Sciatic nerve (tissue), 2 donors: Measurements from ENCODE around the gene SLC16A8. TPM values are rescaled to one million over a fixed set of nuclear protein-coding genes. Genes with fewer than 3 reads are reported as not detected.
A peak's percentile ranks its signal among the peaks of the same experiment; 100 is the strongest.

Experiments
- ATAC-seq: fragments of 200-7000 bp; cut with Tn5 transposase; one replicate; pipeline ENCODE4 v1.9.1; 2020; ENCODE audit warnings: mild to moderate bottlenecking, moderate library complexity
- DNase-seq: peaks from one replicate; pipeline ENCODE4 v3.0.0-alpha.2; 2020; ENCODE audit warnings: low spot score
- intact Hi-C: fragments of 100-400 bp; cut with DNase I; formaldehyde crosslinking; loops from one replicate; pipeline ENCODE4 v1.14.2; 2022
- total RNA-seq: library from RNA; stranded (reverse); fragmentation: NEBNext Ultra II Directional; extraction: Animal tissue kit (Norgen Biotek cat#: 25700); gene quantifications from one replicate; pipeline ENCODE4 v1.2.1, GENCODE V29; 2021
- donor health status: DM: no; HTN: no; CAD: no.
- donor health status: DM: no; HTN: no; CAD: no.

Gene SLC16A8
- total RNA-seq, 1 donor from 2014 or later: 1.7 TPM

DNA sequence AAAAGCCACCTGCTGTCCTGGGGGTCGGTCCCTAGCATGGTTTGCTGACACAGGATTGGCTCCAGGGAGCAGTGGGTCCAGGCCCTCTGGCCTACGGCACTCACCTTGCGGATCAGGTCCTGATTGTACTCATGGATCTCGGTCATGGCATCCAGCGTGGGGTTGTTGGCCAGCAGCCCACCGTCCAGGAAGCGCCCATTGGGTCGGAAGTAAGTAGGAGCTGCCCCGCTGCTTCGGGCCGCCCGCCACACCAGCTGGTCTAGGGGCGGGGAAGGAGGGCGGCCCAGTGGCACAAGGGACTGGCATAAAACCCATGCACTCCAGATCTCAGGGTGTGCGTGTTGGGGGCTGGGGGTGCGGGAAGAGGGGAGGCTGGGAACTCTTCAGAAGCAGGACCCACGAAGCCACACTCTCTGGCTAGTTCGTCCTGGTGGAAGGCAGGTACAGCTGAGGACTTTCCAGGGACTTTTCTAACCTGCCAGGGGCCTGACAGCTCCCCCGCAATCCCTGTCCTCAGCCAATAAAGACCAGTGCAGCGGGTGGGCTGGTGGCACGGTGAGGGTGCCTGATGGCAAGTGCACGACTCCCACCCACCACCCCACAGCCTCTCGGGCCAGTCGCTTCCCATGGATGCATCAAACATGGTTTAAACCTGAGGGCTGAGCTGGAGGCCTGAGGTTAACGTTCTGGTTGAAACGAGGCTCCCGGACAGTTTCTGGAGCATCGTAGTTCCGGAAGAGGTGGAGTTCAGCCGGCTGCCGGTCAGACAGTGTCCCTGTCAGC is 31.6 kb upstream of the SLC16A8 start:
- DNase-seq: no peak
- intact Hi-C loops: loop anchor here (10.0 kb wide), 1 partner anchor 49 kb away; no protein-coding TSS in a partner anchor
- no peak for ATAC-seq

DNA sequence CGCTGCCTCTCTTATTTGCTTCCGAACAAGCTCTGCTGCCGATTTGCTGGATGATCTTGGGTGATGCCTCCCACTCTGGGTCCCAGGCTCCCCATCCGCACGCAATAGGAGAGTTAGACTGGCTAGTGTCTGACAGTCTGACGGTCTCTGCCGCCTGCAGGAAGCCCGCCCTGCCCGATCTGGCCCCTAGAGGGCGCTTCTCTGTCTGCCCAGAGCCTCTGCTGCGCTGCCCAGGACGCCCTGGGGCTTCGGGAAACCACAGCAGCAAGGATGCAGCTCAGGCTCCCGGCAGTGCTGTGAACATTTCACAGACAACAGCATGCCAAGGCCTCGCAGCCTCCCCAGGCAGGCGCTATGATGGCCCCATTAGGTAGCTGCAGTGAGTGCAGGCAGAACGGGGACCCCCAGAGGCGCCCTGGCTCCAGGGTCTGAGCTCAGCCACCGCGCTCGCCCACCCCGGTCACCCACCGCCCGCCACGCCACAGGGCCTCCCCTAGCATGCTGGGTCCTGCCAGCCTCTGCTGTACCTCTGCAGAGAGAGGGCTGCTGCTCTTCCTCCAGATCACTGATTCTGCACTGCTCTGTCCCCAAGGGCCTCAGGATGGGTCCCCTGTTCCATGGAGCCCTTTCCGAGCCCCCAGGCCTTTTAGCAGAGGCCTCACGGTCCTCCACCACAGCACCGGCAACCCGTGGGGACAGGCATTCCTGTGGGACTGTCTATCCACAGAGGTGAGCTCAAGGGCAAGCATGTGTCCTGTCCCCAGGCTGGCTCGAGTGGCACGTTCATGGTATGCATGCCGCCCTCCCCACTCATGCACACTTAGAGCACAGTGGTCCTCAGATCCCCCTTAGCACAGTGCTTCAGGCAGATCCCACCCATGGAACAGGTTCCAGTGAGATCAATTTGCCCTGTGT is 30.8 kb upstream of the SLC16A8 start:
- DNase-seq: peak; percentile 93
- intact Hi-C loops: loop anchor here (10.0 kb wide), 1 partner anchor 50 kb away; no protein-coding TSS in a partner anchor
- peak; percentile 92 for ATAC-seq

DNA sequence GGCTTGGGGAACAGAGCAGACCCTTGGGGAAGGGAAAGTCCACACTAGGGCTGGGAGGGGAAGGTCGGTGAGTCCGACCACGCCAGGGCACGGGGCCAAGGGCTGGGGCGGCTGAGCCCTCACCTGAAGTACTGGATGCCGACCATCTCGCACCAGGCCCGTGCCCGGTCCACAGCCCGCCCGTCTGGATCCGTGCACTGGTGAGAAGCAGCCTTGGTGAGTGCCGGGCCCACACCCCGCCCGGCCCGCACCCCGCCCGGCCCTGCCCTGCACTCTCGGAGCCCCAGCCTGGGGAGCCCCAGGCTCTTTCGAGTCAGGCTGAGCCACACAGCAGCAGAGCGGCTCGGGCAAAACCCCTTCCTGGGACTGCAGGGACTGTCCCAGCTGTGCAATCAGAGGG is 28.4 kb upstream of the SLC16A8 start:
- DNase-seq (no peak), ATAC-seq (no peak)
- intact Hi-C loops: loop anchor here (10.0 kb wide), 1 partner anchor 52 kb away; no protein-coding TSS in a partner anchor

DNA sequence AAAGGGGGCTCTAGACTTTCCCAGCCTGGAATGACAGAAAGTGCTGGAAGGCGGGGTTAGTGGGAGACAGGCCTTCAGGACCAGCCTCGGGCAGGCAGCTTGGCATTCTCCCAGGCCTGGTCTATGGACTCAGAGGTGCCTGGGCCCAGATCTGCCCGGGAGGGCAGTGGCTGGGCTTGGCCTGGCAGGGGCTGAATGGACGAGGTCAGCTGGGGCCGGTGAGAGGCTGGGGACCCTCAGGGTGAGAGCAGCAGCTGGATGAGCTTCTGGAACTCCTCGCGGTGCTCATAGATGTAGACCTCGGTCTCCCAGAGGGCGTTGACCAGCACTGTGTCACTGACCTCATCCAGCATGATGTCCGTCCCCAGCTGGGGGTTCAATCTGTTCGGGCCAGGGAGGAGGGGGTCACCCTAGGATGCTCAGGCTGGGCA is 28.0 kb upstream of the SLC16A8 start:
- no peak for ATAC-seq
- intact Hi-C loops: loop anchor here (10.0 kb wide), 1 partner anchor 53 kb away; no protein-coding TSS in a partner anchor
- no peak for DNase-seq

DNA sequence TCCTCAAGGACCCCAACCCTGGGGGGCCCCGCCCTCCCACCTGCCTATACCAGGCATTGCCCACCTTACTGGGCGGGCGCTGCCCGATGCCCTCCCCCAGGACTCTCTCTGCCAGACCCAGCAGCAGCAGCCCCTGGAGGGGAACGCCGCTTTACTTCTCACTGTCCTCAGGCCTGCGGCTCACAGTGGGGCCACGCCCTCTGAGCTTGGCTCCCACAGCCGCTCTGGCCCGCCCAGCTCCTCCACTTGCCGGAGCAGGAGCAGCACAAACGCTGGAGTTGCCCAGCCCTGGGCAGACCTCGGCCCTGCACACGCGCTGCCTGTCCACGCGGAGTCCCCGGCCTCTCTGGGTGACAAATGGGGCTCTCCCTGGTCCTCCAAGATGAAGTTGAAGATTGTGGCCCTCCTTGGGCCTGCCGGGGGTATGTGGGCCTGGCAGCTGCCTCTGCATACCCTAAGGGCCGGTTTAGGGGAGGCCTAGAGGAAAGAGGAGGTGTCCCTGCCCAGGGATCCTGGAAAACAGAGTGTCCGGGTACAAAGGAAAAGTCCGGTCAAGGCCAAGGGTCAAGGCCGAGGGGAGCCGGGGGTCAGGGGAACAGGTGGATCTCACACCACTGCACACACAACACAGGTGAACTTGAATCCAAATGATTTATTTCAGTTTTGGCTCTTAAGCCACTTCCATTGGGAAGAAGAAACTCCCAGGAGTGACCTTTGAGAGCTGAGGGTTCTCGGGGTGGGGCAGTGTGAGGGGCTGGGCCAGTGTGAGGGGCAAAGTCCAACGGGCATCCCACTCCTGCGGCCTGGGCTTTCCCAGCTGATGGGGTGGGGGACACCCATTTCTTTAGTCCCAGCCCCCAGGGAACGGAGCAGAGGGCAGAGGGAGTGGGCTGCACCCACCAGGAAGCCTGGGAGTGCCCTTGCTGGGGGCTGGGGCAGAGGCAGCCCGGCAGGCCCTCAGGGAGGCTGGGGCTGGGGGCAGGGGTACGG is 27.2 kb upstream of the SLC16A8 start:
- DNase-seq (no peak), ATAC-seq (no peak)
- intact Hi-C loops: loop anchor here (10.0 kb wide), 1 partner anchor 54 kb away; no protein-coding TSS in a partner anchor

DNA sequence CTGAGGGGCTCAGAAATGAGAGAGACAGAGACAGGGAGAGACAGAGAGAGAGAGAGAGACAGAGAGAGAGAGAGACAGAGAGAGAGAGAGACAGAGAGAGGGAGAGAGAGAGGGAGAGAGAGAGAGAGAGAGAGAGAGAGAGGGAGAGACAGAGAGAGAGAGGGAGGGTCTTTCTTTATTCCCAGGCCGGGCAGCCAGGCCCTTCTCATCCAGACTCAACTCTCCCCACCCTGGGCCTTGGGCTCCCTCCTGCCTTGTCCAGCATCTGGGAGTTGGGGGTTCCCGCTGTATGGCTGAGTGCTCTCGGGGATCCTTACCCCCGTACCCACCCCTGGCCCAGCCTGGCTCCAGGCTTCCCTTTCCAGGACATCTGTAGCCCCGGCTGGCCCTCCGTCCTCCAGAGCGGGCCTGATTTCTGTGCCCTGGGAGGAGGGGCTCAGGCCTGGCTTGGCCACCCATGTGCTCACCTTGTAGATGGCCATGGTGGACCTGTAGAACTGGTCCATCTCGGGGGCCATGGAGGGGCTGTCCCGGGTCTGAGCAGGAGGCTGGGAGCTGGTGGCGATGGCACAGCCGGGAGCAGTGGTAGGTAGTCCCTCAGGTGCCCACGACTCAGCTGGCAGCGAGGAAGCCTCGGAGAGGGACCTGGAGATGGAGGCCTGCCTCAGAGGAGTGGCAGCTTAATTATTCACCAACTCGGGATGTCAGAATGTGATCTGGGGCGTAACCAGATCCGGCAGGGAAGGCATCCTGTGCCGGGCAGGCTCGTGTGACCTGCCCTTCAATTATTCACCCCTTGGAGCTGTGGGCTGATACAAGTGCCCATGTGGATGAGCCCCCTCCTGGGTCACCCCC is 26.3 kb upstream of the SLC16A8 start, which contains the start of gene BAIAP2L2:
Gene BAIAP2L2 (minus strand): TSS at position 677 of the 855 bp plus-strand sequence. CDS start 159 bp downstream, at position 518.
- ATAC-seq (no peak), DNase-seq (no peak)
- intact Hi-C loops: loop anchor here (10.0 kb wide), 1 partner anchor 55 kb away; no protein-coding TSS in a partner anchor

DNA sequence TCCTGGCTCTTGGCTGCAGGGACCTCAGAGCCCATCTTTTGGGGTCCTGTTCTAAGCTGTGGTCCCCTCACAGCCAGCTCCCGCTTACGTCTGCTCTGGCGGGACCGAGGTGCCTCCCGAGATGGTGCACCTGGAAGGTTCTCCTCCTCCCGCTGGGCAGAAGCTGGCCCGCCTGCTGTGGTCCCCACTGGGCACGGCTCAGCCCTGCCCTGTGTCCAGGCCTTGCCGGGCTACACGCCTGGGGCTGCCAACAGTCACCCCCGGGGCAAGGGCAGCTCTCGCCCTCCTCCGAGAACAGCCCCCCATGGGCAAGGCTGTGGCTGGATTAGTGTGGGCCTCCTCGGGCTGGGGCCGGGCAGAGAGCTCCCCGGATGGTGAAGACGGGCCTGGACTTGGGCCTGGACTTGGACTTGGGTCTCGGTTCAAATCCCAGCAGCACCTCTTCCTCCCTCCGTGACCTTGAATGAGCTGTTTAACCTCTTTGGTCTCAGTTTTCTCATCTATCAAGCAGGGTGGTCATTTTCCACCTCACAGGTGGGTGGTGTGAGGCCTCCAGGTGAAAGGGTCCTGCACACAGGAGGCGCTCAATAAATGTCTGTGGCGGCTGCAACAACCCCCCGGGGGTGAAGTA is 25.5 kb upstream of the SLC16A8 start:
- no peak for DNase-seq
- ATAC-seq: peak; percentile 4
- intact Hi-C loops: loop anchor here (10.0 kb wide), 1 partner anchor 55 kb away; no protein-coding TSS in a partner anchor

DNA sequence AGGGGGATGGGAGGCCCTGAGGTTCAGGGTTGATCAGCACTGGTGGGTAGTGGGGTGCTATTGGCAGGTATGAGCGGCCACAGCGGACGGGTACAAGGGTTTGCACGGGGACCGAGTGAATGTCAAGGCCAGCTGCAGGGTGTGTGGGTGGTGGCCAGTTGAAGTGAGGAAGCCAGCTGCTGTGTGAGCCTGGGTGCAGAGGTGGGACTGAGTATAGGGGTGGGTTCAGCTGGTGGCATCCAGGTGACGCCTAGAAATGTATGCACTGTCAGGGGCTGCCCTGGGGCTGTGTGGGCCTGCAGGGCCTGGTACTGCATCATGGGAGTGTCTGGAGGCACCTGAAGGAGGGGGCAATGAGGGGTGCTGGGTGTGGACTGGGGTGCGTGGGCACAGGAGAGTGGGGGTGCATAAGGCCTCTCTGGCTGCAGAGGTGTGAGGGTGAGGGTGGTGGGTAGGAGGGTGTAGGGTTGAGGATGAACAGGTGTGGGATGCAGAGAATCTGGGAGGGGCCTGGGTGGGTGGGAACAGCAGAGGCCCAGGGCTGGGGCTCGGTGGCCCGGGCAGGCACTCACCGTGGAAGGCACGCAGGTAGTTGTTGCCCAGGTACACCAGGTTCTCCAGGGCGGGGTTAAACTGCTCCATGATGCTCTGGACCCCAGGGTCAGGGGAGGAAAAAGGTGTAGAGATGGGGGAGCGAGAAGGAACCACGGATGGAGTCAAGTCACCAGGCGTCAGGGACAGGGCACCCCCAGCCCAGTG is 24.8 kb upstream of the SLC16A8 start:
- DNase-seq: no peak
- intact Hi-C loops: no loop called here
- ATAC-seq: no peak

DNA sequence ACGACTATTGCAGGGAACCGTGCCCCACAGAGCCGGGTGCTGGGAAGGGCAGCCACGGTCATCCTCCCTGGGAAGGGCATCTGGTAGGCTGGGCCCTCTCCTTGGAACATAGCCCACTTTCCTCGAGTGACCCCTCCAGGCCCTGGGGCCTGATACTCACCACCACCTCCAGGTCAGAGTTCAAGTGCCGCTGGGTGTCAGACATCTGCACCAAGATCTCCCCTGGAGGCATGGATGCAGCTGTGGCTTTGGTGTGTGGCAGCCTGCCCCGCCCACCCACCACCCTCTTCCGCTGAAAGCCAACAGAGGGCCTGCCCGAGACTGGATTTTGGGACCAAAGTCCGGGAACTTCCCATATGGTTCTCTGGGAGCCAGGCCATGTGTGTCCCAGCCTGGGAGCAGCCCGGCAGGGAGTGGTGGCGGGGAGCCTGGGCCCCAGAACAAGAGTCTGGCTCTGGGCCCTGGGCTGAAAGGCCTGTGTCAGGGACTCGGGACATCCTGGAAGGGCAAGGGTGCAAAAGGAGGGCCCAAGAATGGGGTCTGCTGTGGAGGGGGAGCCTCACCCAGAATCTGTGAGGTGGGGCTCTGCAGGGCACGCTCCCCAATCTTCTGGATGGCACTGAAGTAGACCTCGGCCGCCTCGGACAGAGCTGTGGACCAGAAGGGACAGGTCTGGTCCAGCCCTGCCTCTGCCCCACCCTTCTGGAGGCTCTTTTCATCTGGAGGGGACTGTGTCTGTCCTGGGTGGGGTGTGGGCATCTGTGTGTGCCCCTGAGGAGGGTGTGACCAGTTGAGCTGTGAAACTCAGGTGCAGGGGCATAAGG is 23.9 kb upstream of the SLC16A8 start:
- intact Hi-C loops: no loop called here
- DNase-seq (no peak), ATAC-seq (peak; percentile 14)

DNA sequence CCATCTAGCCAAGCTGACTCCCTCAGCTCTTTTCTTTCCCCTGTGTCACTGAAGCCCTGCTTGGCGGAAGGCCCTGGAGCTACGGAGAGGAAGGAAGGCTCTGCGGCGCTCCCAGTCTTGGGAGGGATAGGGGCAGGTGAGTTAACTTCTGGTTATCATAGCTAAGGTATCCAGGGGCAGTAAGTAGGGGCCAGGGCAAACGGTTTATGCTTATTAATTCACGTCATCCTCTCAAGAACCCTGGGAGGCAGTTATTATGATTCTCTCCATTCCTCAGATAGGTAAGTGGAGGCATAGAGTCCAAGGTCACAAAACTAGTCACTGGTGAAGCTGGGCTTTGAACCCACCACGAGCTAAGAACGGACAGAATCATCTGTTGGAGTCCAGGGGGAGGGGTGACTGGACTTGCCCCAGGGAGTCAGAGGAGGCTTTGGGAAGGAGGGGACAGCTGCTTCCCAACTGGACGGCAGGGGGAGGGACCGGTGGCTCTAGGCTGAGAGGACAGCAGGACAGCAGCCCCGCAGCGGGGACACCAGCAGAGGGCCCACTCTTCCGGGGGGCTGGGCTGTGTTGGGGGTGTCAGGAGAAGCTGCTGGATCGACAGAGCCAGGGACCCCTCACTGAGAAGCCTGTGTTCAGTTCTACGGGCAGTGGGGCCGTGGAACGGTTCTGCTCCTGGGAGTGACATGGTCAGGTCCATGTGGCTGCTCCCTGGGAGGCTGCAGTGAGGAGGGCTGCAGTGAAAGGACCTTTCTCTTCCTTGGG is 23.0 kb upstream of the SLC16A8 start:
- ATAC-seq (no peak), DNase-seq (no peak)
- intact Hi-C loops: no loop called here

DNA sequence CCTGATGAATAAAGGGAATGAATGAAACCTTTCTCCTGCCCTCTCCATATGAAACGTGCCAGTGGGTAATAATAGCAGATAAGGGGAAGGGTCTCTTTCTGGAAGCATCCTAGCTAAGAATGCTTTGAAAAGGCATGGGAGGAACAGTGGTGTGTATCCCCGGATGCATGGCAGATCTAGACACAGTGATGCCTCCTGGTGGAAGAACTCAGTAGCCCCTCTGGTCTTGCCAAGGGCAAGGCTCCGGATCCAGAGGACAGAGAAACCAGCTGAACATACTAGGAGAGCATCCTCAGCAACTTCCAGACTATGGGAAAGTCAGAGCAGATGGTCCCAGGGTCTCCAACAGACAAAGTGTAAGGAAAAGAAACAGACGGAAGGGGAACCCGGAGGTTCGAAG is 20.1 kb upstream of the SLC16A8 start:
- ATAC-seq (no peak), DNase-seq (no peak)

DNA sequence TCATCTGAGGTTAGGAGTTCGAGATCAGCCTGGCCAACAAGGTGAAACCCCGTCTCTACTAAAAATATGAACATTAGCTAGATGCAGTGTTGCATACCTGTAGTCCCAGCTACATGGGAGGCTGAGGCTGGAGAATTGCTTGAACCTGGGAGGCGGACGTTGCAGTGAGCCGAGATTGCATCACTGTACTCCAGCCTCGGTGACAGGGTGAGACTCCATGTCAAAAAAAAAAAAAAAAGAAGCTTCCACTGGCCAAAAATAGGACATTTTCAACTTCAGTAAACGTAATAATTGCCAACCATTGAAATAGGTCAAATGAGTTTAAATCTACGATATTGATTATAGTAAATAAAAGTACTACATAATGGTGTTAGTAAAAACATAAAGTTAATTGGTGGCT is 19.7 kb upstream of the SLC16A8 start:
- ATAC-seq (no peak), DNase-seq (no peak)
- intact Hi-C loops: no loop called here

More for the DNA sequence above, 20.1 kb upstream of the SLC16A8 start:
- intact Hi-C loops: no loop called here

DNA sequence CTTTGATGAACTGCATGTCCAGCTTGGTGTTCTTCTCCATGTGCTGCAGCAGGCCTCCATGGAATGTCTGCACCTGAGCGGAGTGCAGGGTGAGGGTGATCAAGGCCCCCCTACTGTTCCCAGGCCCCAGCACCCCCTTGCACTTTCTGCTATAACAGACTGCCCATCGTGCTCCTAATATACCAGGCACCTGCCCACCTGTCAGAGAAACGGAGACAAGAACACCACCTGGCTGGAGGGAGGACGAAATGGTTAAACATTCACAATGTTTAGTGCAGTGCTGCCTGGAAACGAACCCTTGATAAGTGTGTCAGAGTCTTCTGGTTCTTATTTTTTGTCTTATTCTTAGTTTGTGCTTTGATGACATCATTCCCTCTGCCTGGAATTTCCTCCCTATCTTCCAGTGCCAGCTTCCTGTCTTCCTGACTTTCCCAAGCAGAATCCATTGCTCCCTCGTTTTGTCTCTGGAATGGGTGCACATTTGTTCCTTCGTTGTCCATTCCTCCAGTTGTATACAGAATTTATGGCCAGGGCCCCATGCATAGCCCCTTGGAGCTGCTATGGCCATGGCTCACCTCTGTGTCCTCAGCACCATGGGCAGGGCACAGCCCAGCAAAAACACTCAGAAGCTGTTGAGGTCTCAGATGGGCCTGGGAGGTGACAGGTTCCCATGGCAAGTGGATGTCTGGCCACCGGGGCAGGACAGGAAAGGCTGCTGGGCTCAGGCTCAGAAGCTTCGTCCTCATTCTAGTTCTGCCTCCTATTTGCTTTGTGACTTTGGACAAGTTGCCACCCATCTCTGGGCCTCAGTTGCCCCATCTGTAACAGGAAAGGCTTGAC is 14.6 kb upstream of the SLC16A8 start:
- DNase-seq (no peak), ATAC-seq (peak; percentile 23)
- intact Hi-C loops: no loop called here
